ENCODE results near the gene SLIT1.

The SLIT1 gene

DNA sequence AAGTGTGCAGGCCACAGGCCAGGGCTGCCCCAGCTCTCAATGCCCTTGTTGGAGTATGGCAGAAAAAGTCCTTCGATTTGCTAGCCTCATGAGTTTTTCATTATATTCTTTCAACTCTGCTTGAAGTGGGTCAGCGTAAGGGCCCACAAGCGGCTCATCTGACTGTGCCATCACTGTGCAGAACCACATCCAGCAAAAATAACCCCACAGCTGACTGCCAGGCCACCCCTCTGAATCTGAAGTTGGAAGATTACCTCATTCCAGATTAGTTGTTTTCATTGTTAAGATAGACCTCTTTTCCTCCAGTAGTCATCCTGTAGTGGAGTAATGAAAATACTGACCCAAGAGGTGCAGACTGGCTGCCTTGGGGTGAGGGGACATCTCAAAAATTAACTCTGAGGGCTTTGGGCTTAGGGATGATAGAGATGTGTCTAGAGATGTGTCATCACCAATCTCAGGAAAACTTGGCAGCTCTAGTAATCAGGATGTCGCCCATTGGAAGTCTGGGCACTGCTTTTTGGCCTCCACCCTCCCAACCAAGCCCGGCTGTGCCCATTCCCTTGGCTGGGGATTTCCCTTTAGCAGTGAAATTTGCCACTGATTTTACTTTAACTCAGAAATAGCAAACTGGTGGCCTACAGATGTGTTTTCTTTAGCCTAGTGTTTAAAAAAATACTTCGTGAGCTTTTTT lies 189.3 kb downstream of the SLIT1 start:
- no peak for DNase-seq

- DNase-seq: no peak
These were observed 189.9 kb downstream of the SLIT1 start for GRCh38 chr10:96995851-96996250.

DNA sequence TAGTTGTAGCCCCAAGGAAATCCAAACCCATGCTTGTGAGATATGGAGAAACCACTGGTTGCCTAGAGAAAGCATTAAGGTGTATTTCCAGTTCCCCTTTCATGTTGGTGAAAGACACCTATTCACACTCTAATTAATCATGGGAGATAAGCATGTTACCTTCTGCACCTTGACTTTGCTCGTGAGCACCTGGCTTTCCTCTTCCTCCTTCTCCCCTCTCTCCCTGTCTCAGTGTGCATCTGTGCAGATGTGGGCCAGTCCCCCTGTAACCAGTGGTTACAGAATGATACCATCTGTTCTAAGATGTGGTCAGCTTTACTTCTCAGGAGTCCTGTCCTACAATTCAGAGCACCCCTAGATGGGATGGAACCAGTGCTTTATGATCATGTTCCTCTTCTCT lies 193.0 kb downstream of the SLIT1 start:
- DNase-seq: no peak

GRCh38 chr10:96991313-96991841 lies 194.4 kb downstream of the SLIT1 start:
- DNase-seq: no peak

- no peak for DNase-seq
These were observed 197.3 kb downstream of the SLIT1 start for GRCh38 chr10:96988426-96988825.

DNA sequence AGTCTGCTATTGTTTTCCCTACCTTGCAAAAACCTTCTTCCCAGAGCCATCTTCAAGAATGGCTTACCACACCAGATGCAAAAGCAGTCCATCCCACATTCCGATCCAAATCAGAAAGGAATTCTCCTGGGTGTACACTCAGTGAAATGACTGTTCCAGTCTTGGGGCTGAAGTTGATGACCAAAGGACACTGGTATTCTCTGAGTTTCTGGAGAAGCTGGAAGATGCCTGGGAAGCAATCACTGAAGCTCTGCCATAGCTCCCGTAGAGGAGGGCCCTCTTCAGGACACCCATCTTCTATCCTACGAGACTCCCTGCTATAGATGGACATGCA lies 197.9 kb downstream of the SLIT1 start:
- no peak for DNase-seq

DNA sequence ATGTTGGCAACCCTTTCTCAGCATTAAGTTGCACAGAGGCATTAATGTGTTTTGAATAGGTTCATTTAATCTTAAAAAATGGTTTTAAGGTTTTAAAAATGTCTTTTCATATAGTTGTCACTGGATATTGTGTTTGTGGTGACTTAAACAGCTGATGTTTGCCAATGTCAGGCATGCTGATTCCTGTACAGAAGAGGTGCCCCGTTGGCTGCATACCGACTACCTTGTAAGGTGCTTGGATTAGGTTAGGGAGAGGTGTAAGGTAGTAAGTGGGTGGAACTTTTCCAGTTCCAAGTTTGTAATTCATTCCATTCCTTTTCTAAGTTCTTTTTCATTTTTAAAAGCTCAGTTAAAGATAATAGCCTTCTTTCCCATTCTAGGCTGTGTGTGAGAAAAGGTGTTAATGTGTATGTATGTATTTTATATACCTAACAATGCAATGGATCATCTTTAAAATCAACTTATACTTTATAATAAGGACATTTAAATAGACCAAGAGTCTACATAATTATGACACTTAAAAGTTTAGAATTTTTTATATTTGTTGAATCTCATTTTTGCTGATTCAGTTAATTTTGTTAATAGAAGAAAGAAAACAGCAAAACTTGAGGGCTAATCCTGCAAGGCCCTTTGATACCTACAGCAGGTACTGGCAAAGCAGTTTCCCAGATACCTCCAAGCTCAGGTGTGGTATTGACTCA lies 198.5 kb downstream of the SLIT1 start:
- no peak for DNase-seq

DNA sequence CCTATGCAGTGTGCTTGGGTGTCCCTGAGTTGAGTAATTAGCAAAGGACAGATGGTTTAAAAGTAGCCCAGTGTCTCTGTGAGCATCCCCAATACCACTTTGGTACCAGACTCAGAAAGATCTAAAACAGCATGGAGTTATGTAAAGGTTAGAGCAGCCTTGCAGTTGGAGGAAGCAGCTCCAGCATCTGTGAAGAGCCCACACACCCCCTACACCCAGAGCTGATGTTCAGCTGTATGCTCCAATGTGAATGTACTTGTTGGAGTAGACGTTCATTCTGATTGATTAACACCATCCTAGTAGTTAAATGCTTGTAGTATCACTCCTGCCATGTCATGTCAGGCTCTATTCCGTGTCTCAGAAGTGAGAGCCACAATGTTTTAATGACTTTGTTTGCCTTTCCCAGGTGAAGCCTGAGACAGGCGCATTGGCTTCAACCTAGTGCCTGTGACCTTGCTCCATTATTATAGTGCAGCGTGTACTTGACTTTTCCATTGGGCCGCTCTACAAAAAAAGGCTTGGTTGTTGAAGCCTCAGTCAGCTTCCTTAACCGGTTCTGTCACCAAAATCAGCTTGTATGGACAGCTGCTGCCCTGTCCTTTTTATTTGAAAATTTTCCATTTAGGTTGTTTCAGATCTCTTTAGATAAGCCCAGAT lies 199.4 kb downstream of the SLIT1 start:
- DNase-seq: no peak

DNA sequence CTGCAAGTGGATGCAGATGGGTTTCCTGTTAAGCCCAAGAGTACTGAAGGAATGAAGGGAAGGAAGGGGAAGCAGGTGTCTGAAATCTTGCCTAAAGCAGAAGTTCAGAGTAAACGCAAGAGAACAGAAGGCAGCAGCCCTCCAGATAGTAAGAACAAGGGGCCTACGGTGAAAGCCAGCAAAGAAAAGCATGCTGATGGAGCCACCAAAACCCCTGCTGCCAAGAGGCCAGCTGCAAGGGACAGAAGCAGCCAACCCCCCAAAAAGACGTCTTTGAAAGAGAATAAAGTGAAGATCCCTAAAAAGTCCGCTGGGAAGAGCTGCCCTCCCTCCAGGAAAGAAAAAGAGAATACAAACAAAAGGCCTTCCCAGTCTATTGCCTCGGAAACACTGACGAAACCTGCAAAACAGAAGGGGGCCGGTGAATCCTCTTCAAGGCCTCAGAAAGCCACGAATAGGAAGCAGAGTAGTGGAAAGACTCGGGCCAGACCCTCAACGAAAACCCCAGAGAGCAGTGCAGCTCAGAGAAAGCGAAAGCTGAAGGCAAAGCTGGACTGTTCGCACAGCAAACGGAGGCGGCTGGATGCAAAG lies 201.1 kb downstream of the SLIT1 start:
- DNase-seq: no peak

GRCh38 chr10:96982149-96982930 lies 203.4 kb downstream of the SLIT1 start:
- DNase-seq: no peak

- no peak for DNase-seq
These were observed 207.1 kb downstream of the SLIT1 start for GRCh38 chr10:96978621-96979154.

DNA sequence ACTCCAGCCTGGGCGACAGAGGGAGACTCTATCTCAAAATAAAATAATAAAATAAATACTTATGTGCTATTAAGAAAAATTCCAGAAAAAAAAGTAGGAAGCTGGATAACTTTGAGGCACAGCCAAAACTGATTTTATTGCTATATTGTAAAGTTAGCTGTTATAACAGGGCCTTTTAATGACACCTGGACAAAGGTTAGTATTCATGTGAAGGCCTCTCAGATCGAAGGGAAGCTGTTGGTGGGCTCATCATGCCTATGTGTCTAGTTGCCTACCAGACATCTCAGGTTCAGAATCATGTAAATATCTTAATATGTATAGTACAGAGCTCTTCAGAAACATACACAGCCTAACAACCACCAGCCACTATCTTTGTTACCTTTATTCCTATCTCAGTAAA lies 210.6 kb downstream of the SLIT1 start:
- DNase-seq: no peak

- no peak for DNase-seq
These were observed 211.7 kb downstream of the SLIT1 start for GRCh38 chr10:96973809-96974747.

DNA sequence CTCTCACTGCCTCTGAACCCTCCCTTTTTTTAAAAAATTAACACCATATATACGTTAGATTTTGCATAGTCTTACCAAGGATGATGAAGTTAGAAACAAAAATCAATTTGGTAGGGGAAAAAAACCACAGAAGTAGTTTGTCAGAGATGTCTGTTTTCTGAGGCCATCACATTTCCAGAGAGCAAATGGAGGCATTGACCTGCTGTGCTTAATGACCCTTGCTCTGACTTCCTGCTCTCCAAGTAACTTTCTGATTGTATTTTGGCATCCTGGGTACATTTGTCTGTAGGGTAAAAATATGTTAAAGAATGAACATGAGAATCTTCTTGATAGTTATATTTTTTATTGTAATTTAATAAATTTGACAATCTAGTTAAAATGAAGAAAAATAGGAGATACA lies 213.5 kb downstream of the SLIT1 start:
- DNase-seq: no peak

DNA sequence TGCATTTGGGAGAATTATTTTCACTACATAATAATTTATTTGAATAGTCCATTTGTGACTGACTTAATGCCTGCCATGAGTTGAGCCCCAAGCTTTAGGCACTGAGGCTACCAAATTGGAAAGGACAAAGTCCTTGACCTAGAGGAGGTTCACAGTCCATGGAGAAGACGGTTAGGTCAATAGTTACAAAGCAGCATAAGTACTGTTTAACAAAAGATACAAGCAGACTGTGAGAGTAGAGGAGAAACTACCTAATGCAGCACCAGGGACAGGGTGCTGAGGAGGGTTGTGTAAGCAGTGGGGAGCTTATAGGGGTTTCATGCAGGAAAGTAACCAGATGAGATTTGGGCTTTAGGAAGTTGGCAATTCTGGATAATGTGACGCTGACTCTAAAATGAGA lies 214.4 kb downstream of the SLIT1 start:
- DNase-seq: no peak

DNA sequence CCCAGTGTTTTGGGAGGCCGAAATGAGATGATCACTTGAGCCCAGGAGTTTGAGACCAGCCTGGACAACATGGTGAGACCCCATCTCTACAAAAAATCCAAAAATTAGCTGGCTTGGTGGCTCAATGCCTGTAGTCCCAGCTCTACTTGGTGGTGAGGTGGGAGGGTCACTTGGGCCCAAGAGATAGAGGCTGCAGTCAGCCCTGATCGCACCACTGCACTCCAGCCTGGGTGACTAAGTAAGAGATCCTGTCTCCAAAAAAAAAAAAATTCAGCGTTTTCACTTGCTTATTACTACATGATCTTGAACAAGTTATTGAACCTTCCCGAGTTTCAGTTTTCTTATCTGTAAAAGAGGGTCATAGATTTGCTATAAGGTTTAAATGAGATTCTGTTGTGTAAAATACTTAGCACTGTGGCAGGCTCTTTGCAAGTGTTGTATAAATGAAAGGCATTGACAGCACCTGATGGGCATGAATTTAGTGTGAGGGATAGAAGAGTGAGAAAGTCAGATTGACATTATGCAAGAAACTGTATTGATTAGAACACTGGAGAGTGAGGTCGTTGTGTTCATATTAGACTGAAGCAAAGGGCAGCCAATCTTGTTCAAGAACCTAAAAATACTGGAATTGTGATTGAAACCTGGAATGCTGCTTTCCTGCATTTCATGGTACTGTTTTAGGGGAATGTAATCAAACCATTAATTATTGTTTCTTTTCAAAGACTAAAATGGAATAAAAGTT lies 216.9 kb downstream of the SLIT1 start:
- no peak for DNase-seq

- DNase-seq: no peak
These were observed 217.9 kb downstream of the SLIT1 start for GRCh38 chr10:96967847-96968246.

DNA sequence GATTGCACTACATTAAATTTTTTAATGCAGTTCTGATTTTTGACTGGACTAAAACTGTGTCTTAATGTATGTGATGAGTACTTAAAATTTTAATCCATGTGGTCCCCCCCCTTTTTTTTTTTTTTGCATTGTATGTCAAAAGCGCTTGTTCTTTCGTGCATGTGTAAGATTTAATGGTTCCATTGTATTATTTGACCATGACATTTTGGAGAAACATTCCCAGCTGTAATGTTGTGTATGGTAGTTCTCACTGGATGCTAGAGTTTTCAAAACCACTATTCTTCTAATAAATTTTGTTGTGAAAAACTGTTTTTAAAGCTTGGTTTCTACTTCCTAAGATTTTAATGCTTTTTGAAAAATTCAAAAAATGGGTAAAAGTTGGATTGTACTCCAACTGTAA lies 221.6 kb downstream of the SLIT1 start:
- DNase-seq: no peak

DNA sequence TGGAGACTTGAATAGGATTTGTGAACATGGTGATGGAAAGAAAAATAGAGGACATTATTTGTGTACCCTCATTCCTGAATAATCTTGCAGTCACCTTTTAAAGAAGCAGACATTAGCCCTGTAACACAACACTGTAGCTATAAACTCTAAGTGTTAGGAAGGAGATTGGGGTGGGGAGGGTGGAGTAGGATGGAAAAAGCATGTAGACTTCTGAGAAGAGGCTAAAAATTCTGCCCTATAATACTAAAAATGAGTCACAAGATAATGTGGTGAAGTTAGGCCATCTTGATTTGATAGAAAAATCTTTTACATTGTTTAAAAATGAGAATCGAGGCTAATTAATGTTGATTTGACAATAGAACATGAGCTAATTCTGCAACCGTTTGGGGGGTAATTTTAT lies 224.9 kb downstream of the SLIT1 start:
- DNase-seq: no peak

DNA sequence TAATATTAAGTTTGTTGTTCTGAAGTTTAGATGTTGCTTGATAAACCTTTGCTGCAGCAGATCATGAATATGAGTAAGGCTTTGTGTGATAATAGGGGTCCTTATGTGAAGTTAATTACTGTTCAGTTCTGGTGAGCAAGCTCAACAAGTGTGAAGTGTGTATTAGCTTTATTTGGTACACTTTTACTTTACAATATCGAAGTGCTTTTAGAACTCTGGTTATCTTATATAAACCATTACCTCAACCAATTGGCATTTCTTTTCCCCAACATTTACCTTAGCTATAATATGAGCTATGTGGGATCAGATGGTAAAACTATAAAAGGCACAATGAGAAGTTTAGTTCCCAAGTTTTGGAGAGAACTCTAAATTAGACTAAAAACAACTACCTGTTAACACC lies 226.0 kb downstream of the SLIT1 start:
- no peak for DNase-seq

DNA sequence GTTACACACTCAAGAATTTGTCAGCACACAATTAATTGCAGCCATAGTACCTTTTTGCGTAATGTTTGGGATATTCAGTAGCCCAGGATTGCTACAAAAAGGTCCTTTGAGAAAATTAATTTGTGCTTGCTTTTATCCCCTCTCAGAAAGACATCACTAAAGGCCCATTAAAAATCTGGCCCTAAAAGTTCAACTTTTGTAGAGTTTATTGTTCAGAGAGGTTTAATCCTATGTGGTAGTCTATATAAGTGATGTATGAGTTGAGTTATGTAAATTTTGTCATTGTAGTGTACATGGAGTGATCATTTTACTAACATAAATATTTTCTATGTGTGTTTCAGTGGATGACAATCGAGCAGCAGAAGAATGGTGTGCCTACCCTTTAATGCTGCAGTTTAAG lies 227.7 kb downstream of the SLIT1 start:
- no peak for DNase-seq

Measured in stimulated activated CD4-positive, alpha-beta T cell treated with anti-CD3 and anti-CD28 coated beads, Interleukin-4, amount 100 ng/mL, for 24 hours (primary cell).